NCI-H526 treated with DMSO at 0.1 percent for 48 hours (cell line): ENCODE measurements around the gene C12orf50.
A peak's percentile ranks its signal among the peaks of the same experiment; 100 is the strongest.
"Not testable (repeated sequence)": the region's sequence is repeated elsewhere in the genome, so short reads cannot be mapped to it uniquely, and the experiment has no call there.

Experiments used
- DNase-seq: peaks from one replicate; lab custom pipeline; 2025; lab: John Stamatoyannopoulos, UW

Gene C12orf50

DNA sequence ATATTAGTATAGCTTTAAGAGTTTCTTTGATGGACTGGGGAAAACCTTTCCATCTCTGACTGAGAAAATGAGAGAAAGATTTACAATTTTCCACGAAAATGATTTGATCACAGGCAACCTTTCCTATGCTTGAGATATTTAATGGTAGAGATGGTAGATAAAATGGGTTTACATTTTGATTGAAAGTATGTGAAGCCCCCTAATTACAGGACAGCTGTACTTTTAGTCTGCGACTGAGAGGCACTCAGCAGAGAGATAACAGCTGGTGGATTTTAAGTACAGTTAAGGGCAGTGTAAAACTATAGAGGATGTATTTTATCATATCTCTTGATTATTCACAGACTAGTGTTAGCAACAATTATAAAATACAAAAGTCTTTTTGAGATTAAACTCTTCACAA lies 40.7 kb downstream of the C12orf50 start:
- no peak for DNase-seq

DNA sequence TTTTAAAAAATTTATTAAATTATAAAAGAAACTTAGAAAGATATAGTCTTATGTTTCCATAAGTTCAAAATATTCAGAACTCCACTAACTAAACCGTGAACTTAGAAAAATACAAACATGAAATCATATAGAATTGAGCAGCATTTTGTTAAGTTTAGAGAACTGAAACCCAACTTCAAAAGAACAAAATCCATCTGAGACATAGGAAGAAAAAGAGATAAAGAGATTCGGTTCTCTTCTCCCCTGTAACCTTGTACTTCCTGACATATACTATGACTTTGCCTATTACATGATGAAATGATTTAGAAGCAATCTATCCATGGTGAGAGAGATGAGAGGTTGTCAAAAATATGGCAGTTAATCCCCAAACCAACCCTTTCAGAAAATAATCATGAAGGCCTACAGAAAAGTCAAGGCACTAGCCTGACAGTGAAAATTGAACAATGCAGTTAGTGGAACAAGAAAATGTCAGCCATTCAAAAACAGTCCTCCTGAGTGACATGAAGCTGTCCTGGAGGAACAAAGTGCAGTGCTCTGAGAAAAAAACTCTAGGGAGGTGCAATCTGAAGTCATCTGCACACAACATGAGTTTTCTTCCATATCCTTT lies 44.0 kb downstream of the C12orf50 start:
- DNase-seq: no peak

DNA sequence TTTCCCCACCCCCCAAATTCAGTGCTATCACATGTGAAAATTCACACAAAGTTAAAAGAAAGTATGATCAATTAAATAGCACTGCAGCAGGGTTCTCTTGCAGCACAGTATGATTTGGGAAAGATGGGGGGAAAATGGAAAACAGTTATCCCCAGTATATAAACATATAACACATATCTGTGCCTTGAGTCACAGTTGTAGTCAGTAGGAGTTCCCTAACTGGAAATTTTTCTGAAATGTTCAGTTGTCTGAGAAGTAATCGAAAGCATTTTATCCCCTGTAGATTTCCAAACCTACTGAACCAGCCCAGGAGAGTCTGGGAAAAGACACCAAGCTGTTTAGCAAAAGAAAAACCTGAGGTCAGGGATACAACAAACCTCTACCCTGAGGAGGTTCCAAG lies 47.0 kb downstream of the C12orf50 start:
- no peak for DNase-seq

DNA sequence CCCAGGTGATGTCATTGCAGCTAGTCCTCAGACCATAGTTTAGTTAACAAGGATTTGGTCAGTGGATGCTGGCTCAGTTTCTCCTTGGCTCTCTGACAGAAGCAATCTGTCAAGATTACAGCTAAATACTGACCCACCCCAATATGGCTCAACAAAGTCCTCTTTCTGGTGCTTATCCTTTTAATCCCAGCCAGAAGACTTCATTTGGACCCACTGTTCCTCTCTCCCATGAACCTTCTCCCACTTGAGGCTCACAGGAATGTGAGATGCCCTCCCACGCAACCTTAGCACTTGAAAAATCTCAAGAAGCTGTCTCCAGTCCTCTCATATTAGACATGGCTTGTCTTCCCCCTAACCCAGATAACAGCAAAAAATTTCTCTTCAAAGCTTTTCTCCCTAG lies 47.7 kb downstream of the C12orf50 start:
- no peak for DNase-seq

DNA sequence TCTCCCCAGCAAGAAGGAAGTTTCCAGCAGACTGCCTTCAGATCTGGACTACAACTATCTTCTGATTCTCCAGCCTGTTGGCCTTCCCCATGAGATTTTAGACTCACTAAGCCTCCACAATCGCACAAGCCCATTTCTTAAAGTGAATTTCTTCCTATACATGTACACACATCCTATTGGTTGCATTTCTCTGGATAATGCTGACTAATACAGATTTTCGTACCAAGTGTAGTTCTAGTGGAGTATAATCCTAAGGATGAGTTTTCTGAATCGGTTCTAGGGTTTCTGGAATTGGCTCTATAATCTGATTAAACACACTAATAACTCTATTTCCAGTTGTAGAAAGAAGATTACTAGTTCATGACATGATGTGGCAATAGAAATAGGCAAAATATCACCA lies 53.3 kb downstream of the C12orf50 start:
- DNase-seq: no peak

DNA sequence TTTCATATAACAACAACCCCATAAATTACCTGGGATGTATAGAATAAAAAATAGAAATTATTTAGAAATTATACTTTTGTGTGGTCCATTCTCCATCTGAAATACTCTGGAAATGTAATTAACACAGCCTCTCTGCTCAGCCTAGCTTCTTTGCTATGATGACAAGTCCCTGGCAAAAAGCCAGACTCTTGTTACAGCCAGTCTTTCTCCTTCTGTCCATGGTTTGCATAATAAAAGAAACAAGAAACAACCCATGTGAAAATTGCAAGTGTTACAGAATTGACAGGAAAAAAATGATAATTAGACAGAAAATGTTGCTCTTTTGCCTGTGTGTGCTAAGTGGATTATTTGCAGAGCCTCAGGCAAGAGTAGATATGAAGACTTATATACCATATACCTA lies 61.3 kb downstream of the C12orf50 start:
- no peak for DNase-seq

DNA sequence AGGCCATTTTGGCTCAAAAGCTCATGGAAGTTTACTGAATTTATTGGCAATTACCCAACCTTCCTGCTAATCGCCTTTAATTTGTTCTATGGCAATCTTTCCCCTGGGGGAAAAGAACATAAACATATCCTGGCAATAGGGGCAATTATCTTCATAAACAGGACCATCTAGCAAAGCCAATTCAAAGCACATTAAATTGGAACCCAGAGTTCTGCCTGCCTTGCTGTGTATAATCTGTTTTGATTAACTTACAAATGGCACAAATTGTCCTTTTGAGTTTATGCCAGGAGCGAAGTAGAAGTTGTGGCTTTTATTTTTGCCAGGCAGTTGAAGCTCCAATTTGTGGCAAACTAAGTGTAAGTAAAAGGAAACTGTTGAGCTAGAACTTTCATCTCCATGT lies 68.6 kb downstream of the C12orf50 start:
- DNase-seq: no peak

DNA sequence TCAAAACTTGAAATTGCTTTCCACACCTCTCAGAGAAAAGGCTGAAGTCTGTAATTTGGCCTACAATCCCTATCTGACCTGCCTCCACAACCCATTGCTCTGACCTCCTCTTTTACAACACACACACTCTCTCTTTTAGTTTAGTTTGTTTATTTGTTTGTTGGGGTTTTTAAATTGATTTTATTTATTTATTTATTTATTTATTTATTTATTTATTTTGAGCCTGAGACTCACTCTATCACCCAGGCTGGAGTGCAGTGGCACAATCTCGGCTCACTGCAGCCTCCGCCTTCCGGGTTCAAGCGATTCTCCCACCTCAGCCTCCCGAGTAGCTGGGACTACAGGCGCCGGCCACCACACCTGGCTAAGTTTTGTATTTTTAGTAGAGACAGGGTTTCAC lies 75.2 kb downstream of the C12orf50 start:
- DNase-seq: not testable (repeated sequence)

DNA sequence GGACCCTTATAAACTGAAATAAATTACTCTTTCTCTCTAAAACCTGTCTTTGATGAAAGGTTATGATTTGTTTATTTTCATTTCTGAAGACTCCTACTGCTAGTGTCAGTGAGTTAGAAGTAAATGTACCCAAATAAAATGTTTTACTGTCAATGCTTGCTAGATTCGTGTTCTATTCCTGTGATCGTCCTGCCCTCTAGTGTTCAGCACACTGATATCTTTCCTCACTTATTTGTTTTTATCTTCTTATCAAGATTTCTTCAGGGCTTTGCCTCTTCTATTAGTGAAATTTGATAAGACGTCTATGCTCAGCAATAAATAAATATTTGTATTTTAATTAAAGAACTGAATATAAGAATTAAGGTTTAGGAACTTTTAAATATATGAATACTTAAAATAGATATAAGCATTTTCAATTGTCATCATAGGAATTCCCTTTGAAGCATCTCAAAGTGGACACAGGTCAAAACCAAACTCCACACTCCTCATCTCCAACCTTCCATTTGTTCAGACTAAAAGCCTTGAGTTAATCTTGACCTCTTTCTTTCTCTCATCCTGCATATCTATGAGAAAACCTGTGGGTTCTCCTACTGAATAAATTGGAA lies 75.8 kb downstream of the C12orf50 start:
- DNase-seq: peak; percentile 13

DNA sequence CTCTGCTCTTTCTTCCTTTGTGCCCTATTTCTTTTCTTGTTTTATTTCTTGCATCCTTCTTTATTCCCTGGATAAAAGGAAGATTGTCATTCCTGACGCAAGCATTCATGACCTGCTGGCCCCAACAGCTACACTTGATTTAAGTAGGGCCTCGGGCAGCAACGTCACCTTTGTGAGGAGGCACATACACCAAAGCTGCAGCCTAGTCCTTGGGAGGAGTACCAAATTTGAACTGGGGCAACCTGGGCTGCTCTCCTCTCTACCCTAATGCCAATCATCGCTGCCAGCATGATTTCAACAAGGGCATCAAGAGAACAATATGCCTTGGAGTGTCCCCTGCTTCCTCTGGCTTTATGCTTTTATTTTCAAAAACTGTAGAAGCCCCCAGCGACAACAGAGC lies 76.4 kb downstream of the C12orf50 start:
- no peak for DNase-seq

DNA sequence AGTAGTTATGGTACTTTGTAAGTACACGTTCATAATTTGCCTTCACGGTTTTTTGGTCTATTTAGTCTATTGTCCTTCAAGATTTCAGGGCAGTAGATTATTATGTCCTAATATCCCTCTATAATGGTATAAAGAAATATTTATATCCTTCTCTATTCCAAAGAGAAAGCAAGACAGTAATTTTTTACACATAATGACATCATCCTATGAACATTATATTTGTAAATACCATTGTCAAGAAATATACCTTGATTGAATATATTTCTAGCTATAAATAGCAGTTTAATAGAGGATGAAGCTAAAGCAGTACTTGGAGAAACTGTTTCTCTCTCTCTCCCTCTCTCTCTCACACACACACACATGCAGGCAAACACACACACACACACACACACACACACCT lies 77.0 kb downstream of the C12orf50 start:
- DNase-seq: no peak

DNA sequence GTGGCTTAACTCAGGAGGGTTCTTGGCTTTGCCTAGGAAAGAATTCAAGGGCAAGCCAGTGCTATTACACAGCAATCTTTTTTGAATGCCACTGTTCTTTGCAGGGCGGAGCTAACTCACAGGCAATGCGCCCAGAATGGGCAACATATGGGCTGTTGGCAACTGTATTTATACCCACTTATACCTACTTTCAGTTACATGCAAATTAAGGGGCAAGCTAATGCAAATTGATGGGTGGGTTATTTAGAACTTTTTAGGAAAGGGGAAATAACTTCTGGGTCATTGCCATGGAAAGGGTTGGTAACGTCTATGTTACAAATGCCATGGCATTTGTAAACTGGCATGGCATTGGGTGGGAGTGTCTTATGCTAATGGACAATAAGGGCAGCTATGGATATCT lies 85.4 kb downstream of the C12orf50 start:
- no peak for DNase-seq

DNA sequence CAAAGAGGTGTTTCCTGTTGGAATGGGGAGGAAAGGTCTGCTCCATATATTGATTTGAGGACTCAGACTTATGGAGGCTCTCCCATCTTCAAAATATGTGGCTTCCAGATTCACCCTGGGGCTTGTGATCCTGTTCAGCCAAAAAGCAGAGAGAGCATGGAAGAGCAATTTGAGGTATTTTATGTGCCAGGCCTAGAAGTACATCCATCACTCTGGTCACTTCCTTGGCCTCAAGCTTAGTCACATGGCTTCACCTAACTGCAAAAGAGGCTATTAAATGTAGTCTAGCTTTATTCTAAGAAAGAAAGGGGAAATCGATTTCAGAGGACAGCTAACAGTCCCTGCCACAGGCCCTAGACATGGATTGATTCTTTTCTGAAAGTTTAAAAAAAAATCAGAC lies 86.2 kb downstream of the C12orf50 start:
- DNase-seq: no peak

DNA sequence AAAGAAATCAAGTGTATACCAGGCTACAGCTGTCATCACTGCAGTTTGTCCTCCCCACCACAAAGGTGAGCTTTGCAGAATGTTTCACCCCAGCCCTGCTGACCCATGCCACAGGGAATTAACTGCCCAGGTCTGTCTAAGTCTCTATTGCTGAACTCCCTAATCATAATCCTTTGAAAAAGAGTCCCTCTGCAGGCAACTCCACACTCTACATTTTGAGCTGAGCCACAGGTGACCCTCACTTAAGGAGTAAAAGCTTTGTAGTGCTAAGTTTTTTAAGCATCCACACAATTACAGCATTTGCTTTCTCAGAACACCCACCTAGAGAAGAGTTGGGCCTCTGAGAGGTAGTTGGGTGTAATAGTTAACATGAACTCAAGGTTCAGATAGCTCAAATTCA lies 90.0 kb downstream of the C12orf50 start:
- no peak for DNase-seq

DNA sequence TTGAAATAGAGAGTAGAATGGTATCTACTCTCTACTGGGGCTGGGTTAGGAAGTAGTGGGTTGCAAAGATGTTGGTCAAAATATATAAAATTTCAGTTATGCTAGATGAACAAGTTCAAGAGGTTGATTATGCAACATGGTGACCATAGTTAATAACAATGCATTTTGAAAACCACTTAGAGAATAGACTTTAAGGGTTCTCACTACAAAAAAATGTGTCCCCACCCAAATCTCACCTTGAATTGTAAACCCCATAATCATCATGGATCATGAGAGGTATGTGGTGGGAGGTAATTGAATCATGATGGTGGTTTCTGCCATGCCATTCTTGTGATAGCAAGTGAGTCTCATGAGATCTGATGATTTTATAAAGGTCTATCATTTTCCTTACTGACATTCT lies 94.0 kb downstream of the C12orf50 start:
- DNase-seq: no peak

DNA sequence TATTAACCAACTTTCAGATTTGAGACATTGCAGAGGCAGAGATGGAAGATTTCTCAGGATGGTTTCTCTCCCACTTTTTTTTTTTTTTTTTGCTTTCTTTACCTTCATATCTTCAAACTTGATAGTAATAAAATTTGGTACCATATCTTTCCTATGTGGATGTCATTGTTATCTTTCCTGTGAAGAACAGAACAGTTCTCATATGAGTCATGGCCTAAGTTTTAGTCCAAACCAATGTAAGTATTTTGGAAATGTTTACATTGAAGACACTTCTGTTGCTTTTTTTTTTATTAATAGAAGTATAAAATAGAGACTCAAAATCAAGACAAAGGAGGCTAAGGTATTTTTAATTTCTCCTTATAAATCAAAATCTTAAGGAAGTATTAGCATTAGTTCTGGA lies 95.2 kb downstream of the C12orf50 start:
- DNase-seq: no peak

DNA sequence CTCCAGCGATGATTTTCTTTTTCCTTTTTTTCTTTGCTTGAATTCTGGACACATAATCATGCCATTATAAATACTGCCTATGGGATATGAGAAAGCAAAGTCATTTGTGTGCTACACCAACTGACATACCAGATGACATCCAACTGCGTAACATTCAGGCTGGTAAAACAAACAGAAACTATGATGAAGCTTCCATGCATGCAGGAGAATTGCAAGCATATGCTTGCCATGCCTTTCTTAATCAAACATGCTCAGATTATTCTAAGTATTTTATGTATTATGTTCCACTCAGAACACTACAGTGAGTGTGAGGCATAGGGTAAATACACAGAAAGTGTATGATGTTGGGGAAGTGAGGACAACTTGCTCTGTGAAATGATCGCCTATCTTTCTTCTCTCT lies 97.4 kb downstream of the C12orf50 start:
- DNase-seq: no peak

DNA sequence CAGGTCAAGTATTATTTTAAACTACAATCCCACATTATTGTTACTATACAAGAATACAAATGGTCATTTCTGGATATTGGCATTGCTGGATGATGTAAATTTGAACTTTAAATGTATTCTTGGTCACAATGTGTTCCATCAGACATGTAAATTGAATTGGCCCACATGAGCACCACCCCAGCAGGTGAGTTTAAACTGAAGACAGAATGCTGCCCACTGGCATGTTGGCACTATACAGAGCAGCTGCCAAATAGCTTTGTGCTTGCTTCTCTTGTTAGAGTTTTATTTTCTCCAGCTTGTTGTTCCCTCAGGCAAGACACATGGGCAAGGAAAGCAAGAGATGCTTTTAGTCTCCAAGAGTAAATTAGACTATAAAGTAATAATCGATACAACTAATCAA lies 98.6 kb downstream of the C12orf50 start:
- no peak for DNase-seq
